ENCODE results near the gene PITPNM3. TPM values are rescaled to one million over a fixed set of nuclear protein-coding genes. Genes with fewer than 3 reads are reported as not detected.
A peak's percentile ranks its signal among the peaks of the same experiment; 100 is the strongest.

PITPNM3 gene
- total RNA-seq, 6 experiments from 2014 or later: 0.94 to 1.1 (median 1.0) TPM

DNA sequence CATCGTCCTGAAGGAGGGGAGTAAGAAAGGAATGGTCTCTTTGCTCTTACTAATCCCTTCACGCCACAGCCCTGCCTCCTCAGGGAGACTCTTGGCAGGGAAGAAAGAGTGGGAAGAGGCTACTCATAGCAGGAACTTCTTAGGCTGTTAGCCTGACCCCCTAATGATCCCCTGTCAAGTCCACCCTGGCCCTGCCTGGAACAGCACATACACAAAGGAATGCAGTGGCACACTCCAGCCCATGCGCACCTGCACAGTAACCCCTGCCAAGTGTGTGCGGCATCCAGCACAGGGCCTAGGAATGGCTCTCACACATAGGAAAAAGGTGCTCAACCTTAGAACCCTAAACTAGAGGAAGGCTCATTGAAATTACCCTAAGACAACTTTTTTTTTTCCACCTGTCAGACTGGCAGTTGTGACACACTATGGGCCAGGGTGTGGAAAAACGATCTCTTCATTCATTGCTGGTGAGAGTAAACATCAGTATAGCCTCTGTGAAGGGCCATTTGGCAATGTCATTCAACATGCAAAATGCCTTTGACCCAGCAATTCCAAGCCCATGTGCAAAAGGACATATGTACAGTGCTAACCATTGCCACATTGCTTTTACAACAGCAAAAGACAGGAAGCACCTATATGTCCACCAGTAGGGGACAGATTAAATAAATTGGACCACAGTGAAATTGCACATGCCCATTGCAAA is 62.0 kb downstream of the PITPNM3 start:
- DNase-seq: no peak
- no peaks in the 10 kb centered on the region for H3K9me3 Mint-ChIP-seq
- no peak overlapping the region for H3K4me3 Mint-ChIP-seq
- H3K27me3 Mint-ChIP-seq (ENCODE audit: insufficient read depth): peaks cover 36% of the 10 kb centered on the region
- H3K27ac Mint-ChIP-seq: no peak overlapping the region
- H3K4me1 Mint-ChIP-seq (ENCODE audit: low read depth): peaks cover 11% of the 10 kb centered on the region; the same call in 1 of the 2 replicates
- TF ChIP-seq, protein P1, sequence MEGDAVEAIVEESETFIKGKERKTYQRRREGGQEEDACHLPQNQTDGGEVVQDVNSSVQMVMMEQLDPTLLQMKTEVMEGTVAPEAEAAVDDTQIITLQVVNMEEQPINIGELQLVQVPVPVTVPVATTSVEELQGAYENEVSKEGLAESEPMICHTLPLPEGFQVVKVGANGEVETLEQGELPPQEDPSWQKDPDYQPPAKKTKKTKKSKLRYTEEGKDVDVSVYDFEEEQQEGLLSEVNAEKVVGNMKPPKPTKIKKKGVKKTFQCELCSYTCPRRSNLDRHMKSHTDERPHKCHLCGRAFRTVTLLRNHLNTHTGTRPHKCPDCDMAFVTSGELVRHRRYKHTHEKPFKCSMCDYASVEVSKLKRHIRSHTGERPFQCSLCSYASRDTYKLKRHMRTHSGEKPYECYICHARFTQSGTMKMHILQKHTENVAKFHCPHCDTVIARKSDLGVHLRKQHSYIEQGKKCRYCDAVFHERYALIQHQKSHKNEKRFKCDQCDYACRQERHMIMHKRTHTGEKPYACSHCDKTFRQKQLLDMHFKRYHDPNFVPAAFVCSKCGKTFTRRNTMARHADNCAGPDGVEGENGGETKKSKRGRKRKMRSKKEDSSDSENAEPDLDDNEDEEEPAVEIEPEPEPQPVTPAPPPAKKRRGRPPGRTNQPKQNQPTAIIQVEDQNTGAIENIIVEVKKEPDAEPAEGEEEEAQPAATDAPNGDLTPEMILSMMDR (IDR thresholded peaks at IDR 0.05): no peak
- H3K36me3 Mint-ChIP-seq (ENCODE audit: low read depth): no peaks in the 10 kb centered on the region

DNA sequence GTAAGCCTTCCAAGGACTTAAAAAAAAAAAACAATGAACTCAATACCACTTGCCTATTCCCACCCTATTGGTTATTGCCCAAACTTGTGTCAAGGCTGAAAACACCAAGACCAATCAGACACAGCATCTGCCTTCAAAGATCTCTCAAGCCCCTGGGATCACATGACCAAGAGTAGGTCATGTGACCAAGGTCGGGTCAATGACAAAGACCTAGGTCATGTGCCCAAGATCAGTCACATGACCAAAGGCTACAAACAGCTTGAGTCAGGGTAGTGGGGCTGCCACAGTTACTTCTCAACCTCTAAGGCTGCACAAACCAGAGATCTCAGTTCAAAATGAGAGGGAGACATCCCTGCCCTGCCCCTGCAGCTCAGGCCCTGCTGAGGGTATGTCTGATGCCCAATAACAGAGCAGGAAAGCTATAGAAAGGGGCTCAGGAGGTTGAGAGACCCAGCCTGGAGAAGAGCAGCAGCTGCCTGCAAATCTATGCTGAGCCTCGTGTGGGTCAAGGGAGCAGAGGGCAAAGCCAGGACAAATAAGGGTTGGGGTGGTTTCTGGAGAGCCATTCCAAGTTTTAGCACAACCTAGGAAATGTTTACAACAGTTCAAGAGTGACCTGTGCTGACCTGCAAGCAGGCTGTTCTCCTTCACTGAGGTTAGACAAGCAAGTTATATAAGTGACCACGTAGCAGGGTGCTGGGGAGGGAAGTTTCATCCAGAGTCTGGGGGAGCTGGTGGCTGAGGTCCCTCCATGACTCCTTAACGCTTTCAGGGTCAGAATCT is 63.3 kb downstream of the PITPNM3 start:
- Mint-ChIP-seq H3K27ac (no peak overlapping the region), H3K36me3 (ENCODE audit: low read depth) (no peaks in the 10 kb centered on the region), H3K4me1 (ENCODE audit: low read depth) (peaks cover 17% of the 10 kb centered on the region), H3K27me3 (ENCODE audit: insufficient read depth) (peaks cover 29% of the 10 kb centered on the region), H3K4me3 (no peak overlapping the region), H3K9me3 (no peaks in the 10 kb centered on the region)
- DNase-seq: no peak
- TF ChIP-seq, protein P1 (IDR thresholded peaks at IDR 0.05): no peak

DNA sequence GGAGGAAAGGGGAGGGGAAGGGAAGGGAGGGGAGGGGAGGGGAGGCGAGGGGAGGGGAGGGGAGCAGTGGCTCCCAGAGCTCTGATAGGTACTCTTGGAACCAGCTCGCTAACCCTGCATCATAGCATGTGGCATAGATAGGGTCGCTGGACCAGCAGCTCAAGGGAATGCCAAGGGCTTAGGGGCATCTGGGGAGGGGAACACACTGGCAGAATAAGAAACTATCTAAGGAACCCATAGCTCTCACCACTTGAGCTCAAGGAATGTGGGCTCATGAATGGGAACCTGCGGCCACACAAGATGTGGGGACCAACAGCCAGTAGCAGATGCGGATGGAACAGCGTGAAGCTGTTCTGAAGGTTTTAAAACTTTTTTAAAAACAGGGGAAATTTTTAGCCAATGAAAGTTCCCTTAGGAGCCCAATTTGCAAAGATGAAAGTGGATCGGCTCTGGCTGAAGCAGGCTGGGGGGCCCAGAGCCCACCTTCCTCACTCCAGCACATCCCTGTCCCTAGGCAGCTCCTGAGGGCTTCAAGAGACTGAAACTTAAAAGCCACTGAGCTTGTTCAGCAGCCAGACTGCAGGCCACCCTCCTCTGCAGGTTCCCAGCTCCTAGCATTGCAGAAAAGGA is 65.2 kb downstream of the PITPNM3 start:
- peaks cover 19% of the 10 kb centered on the region for H3K27me3 Mint-ChIP-seq (ENCODE audit: insufficient read depth)
- H3K4me3 Mint-ChIP-seq: no peak overlapping the region
- TF ChIP-seq, protein P1 (IDR thresholded peaks at IDR 0.05): no peak
- H3K36me3 Mint-ChIP-seq (ENCODE audit: low read depth): no peaks in the 10 kb centered on the region
- H3K27ac Mint-ChIP-seq: no peak overlapping the region
- no peaks in the 10 kb centered on the region for H3K9me3 Mint-ChIP-seq
- DNase-seq: no peak
- peaks cover 11% of the 10 kb centered on the region for H3K4me1 Mint-ChIP-seq (ENCODE audit: low read depth)

DNA sequence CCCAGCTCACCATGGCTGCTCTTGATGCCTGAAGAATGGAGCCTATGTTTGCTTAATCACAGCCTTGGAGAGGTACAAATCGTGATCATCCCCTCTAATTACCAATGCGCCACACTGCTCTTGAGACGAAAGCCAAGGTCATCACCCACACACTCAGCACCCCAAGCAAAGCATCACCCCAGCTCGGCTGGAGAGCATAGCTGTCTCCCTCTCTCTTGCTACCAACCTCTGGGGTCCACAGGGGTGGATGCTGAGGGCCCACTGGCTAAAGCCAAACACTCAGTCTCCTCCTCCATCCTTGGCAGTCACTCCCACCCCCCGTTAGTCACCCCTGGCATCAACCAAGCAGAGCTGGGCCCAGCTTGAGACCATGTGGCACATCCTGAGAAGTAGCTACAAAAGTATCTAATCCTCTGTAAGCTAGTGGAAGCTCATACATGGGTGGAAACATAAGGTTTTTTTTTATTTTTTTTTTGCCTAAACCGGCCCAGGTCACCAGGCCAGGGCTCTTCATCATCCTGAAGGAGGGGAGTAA is 67.3 kb downstream of the PITPNM3 start:
- H3K9me3 Mint-ChIP-seq: no peaks in the 10 kb centered on the region

DNA sequence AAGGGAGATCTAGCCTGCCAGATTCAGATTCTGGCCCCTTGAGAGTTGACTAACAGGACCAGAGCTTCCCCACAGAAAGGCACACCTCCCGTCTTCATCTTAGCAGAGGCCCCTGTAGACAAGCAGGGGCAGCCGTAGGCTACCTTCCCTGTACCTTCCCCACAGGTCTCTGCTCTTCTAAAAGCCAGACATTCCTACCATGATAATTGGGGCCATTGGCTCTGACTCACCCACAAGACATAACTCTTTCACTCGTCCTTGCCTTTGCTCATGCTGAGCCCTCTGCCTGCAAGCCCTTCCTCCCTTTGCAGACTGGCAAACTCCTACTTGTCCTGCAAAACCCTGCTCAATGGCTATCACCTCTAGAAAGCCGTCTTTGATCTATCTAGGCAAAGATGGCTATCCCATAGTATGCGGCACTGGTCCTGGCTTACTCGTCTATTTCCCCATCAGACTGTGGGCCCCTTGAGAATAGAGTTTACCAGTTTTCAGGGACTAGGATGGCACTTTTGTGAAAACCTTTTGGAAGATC is 68.3 kb downstream of the PITPNM3 start:
- Mint-ChIP-seq H3K9me3 (no peaks in the 10 kb centered on the region), H3K4me1 (ENCODE audit: low read depth) (peaks cover 11% of the 10 kb centered on the region), H3K4me3 (no peak overlapping the region), H3K27ac (no peak overlapping the region), H3K36me3 (ENCODE audit: low read depth) (no peaks in the 10 kb centered on the region), H3K27me3 (ENCODE audit: insufficient read depth) (peaks cover 24% of the 10 kb centered on the region)
- TF ChIP-seq, protein P1 (IDR thresholded peaks at IDR 0.05): no peak
- DNase-seq: peak; percentile 22

More for the DNA sequence above, 67.3 kb downstream of the PITPNM3 start:
- peaks cover 15% of the 10 kb centered on the region for H3K27me3 Mint-ChIP-seq (ENCODE audit: insufficient read depth)
- DNase-seq: no peak
- TF ChIP-seq, protein P1 (IDR thresholded peaks at IDR 0.05): no peak
- peaks cover 11% of the 10 kb centered on the region for H3K4me1 Mint-ChIP-seq (ENCODE audit: low read depth)
- H3K36me3 Mint-ChIP-seq (ENCODE audit: low read depth): no peaks in the 10 kb centered on the region
- no peak overlapping the region for H3K4me3 Mint-ChIP-seq
- no peak overlapping the region for H3K27ac Mint-ChIP-seq

All from HFFc6 (cell line).